HG03469 (cell line): ENCODE data around the gene OPN5.
"Not testable (repeated sequence)": the region's sequence is repeated elsewhere in the genome, so short reads cannot be mapped to it uniquely, and the experiment has no call there.

Experiments
- ATAC-seq: cut with Tn5 transposase; IDR thresholded peaks from one replicate; pipeline ENCODE4 v1.9.1; 2021; ENCODE audit warnings: mild to moderate bottlenecking, moderate library complexity, moderate number of reproducible peaks; ENCODE audit not compliant: unreplicated experiment

The OPN5 gene, protein sequence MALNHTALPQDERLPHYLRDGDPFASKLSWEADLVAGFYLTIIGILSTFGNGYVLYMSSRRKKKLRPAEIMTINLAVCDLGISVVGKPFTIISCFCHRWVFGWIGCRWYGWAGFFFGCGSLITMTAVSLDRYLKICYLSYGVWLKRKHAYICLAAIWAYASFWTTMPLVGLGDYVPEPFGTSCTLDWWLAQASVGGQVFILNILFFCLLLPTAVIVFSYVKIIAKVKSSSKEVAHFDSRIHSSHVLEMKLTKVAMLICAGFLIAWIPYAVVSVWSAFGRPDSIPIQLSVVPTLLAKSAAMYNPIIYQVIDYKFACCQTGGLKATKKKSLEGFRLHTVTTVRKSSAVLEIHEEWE

DNA sequence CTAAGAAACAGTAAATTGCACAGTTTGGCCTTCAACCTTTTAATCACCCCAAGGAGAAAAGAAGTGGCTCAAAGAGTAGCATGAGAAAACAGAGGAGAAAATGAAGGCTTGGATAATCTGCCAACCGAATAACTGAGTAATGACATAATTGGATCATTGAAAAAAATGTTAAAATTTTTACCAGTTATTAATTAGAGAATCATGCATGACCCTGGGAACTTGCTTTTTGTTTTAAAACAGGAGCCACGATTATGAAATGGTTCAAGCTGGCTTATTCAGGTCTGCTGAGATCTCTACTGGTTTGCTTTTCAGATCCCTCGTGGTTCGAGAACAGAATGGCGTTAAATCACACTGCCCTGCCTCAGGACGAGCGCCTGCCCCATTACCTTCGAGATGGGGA, at the start of gene OPN5:
Gene OPN5 (plus strand): TSS at position 301 of the 400 bp plus-strand sequence. CDS start 35 bp downstream, at position 336.
- ATAC-seq, result no peak

DNA sequence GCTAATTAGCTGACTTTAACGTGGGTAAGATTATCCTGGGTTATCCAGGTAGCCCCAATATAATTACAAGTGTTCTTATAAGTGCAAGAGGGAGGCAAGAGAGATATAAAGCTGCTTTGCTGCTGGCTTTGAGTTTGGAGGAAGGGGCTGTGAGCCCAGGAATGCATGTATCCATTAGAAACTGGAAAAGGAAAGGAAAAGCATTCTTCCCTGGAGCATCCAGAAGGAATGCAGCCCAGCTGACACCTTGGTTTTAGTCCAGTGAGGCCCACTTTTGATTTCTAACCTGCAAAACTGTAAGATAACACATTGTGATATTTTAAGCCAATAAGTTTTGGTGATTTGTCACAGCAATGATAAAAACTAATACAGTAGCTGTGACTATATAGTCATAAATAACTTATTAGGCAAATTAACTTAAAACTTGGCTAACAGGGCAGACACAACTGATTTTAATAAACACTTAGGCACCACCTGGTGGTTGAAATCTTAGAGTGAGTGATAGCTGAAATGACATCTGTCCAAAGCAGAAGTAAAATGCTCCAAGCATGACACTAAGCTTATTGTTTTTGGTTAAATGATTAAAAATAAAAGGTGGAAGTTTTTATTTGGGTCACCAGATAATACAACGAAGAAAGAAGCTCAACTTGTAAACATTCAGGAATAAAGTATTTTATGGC, 47.8 kb upstream of the OPN5 start:
- ATAC-seq, result no peak

DNA sequence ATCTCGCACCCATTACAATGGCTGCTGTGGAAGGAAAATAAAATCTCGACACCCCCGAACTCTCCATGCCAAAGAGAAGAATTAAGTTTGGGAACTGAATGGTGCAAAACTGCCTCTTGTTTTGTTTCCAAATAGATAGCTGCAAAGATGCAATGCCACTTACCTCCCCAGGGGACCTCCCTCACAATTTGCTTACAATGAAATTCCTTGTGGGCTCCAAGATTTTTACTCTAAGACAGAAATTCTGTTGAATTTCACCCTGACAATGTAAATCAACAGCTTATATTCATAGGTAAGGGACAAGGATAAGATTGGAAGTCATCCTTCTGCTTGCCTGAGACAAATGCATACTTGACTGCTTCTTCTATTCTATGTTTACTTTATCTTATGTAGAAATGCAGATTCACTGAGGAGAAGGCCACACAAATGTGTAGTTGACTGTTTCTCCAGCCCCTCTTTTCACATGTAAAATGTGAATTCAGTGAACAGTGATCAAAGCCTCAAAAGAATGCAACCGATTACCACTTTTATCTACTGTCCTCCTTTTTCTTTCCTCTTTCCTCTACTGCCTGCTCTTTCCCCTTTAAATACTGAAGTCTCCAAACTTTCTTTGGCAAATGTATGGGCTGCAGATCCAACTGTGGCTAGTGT, 46.9 kb upstream of the OPN5 start:
- no peak for ATAC-seq

DNA sequence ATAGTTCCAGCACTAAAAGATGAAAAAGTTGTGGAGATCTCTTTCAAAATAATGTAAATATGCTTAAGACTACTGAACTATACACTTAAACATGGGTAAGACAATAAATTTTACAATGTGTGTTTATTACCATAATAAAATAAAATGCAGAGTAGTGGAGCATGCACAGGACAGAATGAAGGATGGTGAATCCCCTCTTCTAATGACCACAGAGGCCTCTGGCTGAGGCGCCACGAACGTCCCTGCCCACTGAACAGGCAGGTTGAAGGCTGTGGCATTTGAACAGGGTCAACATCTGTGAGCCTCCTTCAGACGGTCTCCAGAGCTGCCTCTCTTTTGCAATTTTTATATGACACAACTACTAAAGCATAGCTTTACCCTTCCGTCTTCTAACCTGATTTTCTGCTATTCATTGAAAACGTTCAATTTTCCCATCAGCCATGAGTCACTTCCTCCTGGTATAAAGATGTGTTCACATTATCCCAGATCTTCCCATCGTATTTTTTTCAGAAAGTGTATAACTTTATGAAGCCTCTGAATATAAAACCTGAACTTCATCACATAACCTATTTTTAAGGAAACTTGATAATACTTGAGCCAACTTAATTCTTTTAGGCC, 45.6 kb upstream of the OPN5 start:
- ATAC-seq, result no peak

DNA sequence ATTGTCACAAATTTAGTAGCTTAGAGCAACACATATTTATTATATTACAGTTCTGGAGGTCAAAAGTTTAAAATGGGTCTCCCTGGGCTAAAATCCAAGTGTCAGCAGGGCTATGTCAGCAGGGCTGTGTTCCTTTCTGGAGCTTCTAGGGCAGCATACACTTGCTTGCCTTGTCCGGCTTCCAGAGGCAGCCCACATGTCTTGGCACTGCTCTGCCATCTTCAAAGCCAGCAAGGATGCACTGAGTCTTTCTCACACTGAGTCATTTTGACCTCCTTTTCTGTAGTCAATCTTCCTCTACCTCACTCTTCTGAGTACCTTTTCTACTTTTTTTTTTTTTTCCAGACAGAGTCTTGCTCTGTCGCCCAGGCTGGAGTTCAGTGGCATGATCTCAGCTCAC, 44.4 kb upstream of the OPN5 start:
- no peak for ATAC-seq

DNA sequence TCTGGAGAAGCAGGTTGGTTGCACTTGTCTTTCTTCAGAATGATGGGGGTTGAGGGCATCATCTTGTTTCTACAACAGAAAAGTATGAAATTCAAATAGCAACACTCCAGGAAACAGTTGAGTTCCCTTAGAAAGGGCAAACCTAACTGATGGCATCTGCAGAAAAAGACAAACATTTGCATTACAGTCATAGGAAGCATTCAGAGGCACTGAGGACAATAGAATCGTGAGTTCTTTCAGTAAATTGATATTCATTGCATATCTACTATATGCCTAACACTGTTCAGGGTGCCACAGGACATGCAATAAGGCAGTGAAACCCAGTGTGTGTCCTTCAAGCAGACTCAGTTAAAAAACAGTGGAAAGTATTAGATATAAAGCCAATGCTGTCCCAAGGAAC, 41.1 kb upstream of the OPN5 start:
- ATAC-seq, result no peak

DNA sequence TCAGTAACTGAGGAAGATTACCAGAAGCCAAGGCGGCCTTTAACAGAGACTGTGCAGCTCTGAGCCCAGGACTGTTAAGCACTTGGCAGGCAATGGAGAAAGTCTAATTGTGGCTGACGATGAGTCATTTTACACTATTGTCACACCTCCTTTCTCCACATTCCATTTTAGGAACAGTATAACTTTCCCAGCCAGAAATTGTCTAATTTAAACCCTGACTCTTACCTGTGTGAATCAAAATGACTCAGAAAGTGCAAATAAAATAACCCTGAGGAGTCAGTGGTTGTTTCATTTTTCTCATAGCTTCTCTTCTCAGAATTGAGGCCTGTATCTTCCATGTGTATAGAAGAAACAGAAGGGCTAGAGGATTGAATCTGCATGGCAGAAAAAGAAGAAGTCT, 40.0 kb upstream of the OPN5 start:
- ATAC-seq, result no peak

DNA sequence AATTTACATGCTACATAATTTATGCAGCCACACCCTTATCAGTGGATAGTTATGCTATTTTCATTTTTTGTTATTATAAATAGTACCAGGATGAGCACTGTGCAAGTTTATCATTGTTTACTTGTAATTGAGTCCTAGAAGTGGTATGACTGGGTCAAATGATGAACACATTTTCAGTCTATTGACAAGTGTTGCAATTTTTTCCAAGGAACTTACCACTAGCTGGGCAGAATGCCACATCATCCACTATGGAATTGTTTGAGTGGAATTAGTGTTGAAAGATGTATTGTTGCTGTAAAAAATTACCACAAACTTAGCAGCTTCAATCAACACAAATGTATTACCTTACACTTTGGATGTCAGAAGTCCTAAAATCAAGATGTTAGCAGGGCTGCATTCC, 38.1 kb upstream of the OPN5 start:
- no peak for ATAC-seq

DNA sequence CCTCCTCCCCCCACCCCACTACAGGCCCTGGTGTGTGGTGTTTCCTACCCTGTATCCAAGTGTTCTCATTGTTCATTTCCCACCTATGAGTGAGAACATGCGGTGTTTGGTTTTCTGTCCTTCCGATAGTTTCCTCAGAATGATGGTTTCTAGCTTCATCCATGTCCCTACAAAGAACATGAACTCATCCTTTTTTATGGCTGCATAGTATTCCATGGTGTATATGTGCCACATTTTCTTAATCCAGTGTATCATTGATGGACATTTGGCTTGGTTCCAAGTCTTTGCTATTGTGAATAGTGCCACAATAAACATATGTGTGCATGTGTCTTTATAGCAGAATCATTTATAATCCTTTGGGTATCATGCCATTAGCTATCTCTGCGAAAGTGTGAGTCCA, 36.6 kb upstream of the OPN5 start:
- ATAC-seq, result not testable (repeated sequence)

DNA sequence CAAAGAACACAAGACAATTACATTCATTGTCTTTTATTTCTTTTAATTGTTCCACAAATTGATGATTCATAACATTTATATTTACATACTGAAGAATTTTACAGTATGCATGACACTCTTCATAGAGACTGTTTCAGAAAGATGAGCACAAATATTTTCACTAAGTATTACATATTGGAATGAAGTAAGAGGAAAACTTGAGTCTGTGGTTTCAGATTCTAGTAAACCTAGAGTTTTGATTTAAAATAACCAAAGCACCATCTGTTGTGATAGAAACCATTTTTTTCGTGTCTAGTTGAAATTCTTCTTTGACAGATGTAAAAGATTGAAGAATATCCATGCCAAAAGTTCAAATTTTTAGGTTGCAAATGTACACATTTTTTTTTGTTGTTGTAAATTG, 32.1 kb upstream of the OPN5 start:
- ATAC-seq, result no peak

DNA sequence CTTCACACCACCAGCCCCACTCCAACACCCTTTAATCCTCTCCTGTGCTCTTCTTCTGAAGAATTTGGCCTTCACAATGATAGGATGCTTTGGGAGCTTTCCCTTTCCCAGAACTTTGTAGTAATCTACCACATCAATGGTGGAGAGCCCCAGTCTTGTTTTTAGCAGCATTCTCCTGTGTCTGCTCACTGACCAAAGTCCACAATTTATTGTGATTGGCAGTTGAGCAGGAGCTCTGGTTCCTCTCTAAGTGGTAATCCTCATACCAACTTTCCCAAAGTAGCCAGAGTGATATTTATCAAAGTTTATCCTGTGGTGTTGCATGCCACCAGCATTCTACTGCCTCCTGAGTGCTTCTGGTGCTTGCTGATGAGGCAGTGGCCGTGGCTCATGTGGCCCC, 29.0 kb upstream of the OPN5 start:
- no peak for ATAC-seq

DNA sequence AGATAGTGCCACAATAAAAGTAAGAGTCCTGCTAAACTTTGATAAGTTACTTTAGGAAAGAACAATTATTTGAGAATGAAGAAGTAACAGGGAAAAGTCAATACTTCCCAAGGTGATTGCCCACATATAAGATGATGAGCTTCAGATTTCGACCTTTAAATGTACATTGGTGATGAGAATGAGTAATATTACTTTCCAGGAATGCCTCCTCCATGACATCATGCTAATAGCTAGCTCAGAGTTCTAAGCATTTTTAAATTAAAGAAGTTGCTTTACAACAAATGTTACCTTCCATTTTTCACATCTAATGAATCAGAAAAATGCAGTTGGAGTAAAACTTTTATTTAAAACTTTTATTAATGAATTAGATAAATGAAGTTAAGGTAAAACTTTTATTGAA, 22.5 kb upstream of the OPN5 start:
- ATAC-seq, result no peak

DNA sequence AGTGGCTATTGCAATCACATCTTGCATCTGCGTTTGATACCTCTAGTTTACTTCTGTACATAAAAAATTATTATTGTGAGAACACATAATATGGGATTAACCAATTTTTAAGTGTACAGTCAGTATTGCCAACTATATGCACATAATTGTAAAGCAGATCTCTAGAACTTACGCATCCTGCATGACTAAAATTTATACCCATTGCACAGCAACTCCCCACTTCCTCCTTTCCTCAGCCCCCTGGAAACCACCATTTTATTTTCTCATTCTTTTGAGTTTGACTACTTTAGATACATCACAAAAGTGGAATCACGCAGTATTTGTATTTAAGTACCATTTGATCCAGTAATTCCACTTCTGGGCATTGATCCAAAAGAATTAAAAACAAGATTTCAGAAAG, 19.3 kb upstream of the OPN5 start:
- no peak for ATAC-seq

DNA sequence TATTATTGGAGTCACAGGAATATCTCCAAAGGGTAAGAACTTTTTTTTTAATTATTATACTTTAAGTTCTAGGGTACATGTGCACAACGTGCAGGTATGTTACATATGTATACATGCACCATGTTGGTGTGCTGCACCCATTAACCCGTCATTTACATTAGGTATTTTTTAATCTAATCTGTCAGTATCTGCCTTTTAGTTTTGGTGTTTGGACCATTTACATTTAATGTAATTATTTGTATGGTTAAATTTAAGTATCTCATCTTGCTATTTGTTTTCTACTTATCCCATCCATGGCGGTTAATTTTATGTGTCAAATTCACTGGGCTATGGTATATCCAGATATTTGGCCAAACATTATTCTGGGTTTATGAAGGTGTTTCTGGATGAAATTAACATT, 15.4 kb upstream of the OPN5 start:
- no peak for ATAC-seq

DNA sequence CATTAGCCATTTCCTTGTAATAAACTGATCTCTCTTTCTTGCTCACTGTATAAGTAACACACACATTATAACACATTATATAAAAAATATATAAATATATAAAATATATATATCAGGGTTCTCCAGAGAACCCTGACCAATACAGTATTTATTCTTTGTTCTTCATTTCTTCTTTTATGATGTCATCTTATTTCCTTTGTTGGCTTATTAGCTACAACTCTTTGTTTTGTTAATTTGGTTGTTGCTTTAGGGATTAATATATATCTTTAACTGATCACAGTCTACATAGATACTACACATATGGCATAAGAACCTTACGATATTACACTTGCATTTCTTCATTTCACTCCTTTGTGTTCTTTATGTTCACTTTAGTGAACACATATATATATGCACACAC, 14.7 kb upstream of the OPN5 start:
- no peak for ATAC-seq

DNA sequence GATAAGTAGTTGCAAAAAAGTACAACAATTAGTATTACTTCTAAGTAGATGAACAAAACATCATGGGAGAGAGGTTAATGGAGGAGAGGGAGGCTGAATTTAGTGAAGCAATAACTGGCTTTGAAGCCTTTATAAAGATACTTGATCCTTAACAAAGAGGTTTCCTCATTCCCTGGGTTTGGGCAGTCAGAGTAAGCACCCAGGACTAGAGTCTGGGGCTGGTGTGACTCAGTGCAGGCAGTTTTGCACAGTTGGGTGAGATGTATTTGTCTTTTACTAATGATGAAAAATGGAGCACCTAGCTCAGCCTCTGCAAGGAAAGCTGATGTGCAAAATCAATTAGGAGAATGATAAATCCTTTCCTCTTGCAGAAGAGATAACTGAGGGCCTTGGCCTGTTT, 11.8 kb upstream of the OPN5 start:
- no peak for ATAC-seq

DNA sequence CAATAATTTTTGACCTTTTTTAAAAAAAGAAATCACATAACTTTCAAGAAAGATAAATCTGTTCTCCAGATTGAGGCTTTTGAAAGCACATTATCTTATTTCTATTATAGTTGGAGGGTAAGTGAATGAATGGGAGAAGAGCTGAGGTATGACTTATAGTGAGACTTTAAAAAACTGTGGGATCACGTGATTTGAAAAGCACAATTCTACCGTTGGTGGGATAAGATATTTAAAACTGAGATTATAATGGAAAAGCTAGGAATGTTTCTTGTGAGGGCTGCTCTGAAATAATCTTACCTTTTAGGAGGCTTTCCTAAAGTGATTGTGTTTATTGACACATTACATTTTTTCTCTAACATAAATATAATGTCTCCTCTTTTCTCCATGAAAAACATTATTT, 9.5 kb upstream of the OPN5 start:
- no peak for ATAC-seq

DNA sequence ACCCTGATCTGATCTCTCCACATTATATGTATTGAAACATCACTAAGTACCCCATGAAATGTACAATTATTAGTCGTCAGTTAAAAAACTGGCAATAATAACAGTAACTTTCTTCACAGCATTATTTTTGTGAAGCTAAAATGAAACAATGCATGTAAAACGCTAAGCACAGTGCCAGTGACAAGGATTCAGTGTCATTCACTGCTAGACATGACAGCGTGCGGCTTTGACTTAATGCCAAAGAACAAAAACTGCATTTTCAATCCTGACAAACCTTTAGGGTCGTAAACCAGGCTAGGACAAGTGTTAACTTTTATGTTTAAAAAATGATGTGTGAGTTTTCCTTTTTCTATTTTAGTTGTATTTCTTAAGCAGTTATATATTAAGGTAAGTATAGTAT, 8.8 kb upstream of the OPN5 start:
- ATAC-seq, result no peak

DNA sequence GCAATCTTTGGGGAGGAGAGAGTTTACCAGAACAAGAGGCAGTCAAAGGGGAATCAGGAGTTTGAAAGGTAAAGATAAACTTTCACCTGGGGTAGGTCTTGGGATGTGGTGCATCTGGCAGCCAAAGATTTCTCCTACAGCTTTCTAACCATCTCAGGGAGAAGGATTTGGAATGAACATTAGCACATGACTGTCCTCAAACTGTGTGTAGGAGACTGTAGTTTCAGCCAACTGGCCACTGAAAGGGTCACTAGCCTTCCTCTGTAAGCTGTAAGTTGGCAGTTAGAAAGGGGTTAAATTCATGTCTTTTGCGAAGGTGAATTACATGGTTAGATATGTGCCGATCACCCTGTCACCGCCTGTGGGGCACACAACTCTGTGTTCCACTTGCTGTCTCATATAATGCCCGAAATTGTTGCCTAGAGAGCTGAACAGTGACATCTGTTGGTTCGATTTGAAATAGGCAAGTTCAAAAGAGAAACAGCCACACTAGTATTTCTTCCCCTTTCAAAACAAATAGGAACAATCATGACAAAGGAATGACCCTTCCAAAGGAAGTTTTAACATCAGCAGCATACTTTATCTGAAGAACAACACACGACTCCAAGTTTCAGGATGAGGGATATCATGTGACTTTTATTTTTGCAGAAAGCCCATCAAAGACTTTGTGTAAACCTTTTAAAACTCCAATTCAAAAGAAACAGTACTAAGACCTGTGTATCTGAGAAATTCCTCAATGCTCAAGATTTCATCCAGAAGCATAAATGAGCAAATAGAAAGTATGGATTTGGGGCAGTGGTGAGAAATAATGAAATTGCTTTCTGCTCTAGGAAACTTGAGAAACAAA, 1.1 kb upstream of the OPN5 start:
- peak; percentile 86 for ATAC-seq

DNA sequence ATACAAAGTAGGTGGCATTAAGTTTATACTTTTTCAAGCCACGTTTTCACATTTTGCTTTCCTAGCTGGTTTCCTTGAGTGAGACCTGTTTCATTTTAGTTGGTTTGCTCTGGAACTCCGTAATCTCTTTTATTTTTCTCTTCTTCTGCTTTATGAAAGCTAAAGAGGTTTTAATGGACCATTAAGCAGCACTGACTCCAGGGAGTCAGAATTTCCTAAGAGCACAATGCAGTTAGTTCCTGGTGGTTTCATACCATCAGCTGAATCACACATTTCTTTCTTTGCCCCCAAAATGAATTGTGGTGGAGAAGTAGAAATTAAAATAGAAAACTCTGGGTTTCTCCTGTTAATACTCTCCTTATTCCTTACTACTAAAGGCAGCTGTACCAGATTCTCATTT, 3.4 kb downstream of the OPN5 start:
- no peak for ATAC-seq
